22Rv1 (cell line): ENCODE data around the gene UNC13C.
"Not testable (repeated sequence)": the region's sequence is repeated elsewhere in the genome, so short reads cannot be mapped to it uniquely, and the experiment has no call there.

ENCODE experiments used
- H3K27ac ChIP-seq: fragments of 450-650 bp; 2 replicates; pipeline ENCODE4 v1.5.1; 2017
- ZFX ChIP-seq: fragments of 450-650 bp; IDR thresholded peaks from 2 replicates; pipeline ENCODE4 v1.6.1; 2017; ENCODE audit warnings: antibody characterized with exemption, borderline replicate concordance
- TF ChIP-seq, protein P1 (sequence below): fragments of 450-650 bp; IDR thresholded peaks from 2 replicates; pipeline ENCODE4 v1.5.1; 2017; ENCODE audit warnings: mild to moderate bottlenecking

Gene UNC13C

DNA sequence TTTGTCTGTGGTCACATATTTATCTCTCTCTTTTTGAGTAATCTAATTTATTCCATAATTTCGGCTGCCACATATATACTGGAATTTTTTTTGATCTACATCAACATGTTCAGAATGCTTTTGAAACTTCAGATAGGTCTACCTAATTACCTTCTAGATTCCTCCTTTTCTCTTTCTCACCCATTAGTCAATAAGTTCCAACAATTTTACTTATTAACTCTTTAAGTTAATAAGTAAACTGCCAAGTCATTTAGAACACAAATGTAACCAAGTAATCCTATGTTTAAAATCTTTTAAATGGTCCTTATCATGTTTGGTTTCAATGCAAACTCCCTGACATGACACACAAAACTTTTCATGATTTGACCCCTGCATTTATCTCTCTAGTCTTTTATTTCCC lies 410.5 kb downstream of the UNC13C start:
- TF ChIP-seq, protein P1, sequence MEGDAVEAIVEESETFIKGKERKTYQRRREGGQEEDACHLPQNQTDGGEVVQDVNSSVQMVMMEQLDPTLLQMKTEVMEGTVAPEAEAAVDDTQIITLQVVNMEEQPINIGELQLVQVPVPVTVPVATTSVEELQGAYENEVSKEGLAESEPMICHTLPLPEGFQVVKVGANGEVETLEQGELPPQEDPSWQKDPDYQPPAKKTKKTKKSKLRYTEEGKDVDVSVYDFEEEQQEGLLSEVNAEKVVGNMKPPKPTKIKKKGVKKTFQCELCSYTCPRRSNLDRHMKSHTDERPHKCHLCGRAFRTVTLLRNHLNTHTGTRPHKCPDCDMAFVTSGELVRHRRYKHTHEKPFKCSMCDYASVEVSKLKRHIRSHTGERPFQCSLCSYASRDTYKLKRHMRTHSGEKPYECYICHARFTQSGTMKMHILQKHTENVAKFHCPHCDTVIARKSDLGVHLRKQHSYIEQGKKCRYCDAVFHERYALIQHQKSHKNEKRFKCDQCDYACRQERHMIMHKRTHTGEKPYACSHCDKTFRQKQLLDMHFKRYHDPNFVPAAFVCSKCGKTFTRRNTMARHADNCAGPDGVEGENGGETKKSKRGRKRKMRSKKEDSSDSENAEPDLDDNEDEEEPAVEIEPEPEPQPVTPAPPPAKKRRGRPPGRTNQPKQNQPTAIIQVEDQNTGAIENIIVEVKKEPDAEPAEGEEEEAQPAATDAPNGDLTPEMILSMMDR: no peak
- no peak for TF ChIP-seq ZFX
- H3K27ac ChIP-seq: no peak overlapping the region

DNA sequence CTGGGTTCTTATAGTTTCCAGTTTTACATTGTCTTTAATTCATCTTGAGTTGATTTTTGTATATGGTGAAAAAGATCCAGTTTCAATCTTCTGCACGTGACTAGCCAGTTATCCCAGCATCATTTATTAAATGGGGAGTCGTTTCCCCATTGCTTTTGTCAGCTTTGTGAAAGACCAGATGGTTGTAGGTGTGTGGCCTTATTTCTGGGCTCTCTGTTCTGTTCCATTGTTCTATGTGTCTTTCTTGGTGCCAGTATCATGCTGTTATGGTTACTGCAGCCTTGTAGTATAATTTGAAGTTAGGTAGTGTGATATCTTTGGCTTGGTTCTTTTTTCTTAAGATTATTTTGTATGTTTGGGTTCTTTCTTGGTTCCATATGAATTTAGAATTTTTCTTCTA lies 432.2 kb downstream of the UNC13C start:
- no peak for TF ChIP-seq ZFX
- TF ChIP-seq, protein P1: no peak
- H3K27ac ChIP-seq: no peak overlapping the region

DNA sequence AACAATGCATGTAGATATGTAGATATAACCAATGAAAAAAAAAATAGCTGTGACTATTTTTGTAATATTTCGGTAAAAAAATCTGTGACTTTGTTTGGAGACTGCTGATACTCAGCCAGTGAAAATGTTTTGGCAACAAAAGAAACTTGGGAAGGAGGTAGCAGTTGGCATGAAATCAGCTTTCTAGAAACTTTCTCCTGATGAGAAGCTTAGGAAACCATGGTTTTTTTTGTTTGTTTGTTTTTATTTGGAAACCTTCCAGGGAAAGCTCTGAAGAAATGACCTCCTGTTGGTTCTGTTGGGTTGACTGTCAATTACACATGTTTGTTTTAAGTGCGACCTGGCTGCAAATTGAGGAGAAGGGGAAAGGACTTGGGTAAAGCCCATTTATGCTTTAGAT lies 445.9 kb downstream of the UNC13C start:
- TF ChIP-seq, protein P1: no peak

DNA sequence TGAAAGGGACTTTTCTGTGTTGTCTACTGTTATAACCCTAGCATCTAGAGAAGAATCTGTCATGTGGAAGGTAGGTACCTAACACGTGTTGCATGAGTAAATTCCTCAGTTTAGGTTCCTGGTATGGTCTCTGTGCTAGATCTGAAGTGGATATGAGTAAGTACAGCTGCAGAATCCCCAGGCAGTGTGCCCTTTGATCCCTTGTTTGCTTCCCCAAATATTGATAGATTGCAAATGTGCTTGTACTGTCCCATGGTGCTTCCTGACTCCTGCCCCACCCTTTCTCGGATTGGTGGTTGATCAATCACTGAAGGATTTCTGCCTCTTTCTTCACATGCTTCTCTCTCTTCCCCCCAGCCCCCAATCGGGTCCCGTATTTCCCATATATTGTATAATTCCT lies 450.4 kb downstream of the UNC13C start:
- TF ChIP-seq ZFX: no peak
- TF ChIP-seq, protein P1: no peak
- no peak overlapping the region for H3K27ac ChIP-seq

More for the DNA sequence above, 445.9 kb downstream of the UNC13C start:
- no peak overlapping the region for H3K27ac ChIP-seq

DNA sequence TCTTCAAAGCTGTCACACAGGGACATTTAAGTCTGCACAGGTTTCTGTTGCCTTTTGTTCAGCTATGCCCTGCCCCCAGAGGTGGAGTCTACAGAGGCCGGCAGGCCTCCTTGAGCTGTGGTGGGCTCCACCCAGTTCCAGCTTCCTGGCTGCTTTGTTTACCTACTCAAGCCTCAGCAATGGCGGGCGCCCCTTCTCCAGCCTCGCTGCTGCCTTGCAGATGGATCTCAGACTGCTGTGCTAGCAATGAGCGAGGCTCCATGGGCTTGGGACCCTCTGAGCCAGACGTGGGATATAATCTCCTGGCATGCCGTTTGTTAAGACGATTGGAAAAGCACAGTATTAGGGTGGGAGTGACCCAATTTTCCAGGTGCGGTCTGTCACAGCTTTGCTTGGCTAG lies 472.0 kb downstream of the UNC13C start:
- H3K27ac ChIP-seq: not testable (repeated sequence)

DNA sequence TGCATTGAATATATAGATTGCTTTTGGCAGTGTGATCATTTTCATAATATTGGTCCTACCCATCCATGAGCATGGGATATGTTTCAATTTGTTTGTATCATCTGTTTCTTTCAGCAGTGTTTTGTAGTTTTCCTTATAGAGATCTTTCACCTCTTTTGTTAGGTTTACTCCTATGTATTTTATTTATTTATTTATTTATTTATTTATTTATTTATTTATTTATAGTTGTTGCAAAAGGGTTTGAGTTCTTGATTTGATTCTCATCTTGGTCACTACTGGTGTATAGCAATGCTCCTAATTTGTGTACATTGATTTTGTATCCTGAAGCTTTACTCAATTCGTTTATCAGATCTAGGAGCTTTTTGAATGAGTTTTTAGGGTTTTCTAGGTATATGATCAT lies 478.2 kb downstream of the UNC13C start:
- no peak overlapping the region for H3K27ac ChIP-seq
- no peak for TF ChIP-seq ZFX
- TF ChIP-seq, protein P1: no peak

DNA sequence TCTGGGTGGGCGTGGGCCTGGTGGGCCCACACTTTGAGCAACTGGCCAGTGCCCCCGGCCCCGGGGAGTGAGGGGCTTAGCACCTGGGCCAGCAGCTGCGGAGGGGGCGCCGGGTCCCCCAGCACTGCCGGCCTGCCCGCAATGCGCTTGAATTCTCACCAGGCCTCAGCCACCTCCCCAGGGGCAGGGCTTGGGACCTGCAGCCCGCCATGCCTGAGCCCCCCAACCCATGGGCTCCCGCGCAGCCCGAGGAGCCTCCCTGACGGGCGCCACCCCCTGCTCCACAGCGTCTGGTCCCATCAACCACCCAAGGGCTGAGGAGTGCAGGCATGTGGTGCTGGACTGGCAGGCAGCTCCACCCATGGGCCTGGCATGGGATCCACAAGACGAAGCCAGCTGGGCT lies 484.3 kb downstream of the UNC13C start:
- TF ChIP-seq ZFX: no peak
- TF ChIP-seq, protein P1: no peak
- H3K27ac ChIP-seq: no peak overlapping the region

DNA sequence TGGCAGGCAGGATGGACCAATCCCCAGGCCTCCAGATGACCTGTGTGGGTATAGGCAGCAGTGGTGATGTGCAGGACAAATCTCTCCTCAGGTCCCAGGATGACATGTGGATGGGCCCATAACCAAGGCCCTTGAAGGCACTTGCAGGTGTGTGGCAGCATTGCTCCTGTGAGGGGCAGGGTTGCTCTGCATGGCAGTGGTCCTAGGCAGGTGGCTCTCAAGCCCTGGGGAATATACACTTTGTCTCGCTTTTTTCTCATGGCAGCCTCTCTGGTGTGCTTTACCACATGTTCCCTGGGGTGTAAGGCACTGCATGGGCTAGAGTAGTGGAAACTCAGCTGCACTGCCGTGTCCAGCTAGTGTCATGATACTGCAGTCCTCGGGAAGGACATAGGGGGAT lies 503.6 kb downstream of the UNC13C start:
- H3K27ac ChIP-seq: no peak overlapping the region
- no peak for TF ChIP-seq ZFX
- TF ChIP-seq, protein P1: no peak
